GM12892 (cell line): Measurements from ENCODE around the gene TM9SF1.
A peak's percentile ranks its signal among the peaks of the same experiment; 100 is the strongest.

Experiments used
- DNase-seq: peaks from one replicate; pipeline ENCODE4 v3.0.0; 2011; ENCODE audit not compliant: insufficient read length
- FAIRE-seq: peaks from 2 replicates; lab custom pipeline; 2011; peaks lifted over from hg19 to GRCh38; lab: Jason Lieb, UNC
- POLR2A ChIP-seq: IDR thresholded peaks from 2 replicates; pipeline ENCODE4 v1.6.1; 2011; ENCODE audit warnings: low read depth, low read length, control low read depth
- POLR2AphosphoS5 ChIP-seq: IDR thresholded peaks from 2 replicates; pipeline ENCODE4 v1.6.1; 2011; ENCODE audit warnings: low read depth, low read length, control low read depth
- TAF1 ChIP-seq: IDR thresholded peaks from 2 replicates; pipeline ENCODE4 v1.6.1; 2011; ENCODE audit warnings: low read depth, mild to moderate bottlenecking, control low read depth, low read length, borderline replicate concordance

Gene TM9SF1

GRCh38 chr14:24167469-24168114 lies 27.6 kb downstream of the TM9SF1 start:
- DNase-seq (no peak), FAIRE-seq (no peak)
- TF ChIP-seq POLR2A: peak; percentile 77
- TF ChIP-seq POLR2AphosphoS5: peak; percentile 86
- TF ChIP-seq TAF1: no peak

GRCh38 chr14:24165785-24166184 lies 29.5 kb downstream of the TM9SF1 start:
- no peak for FAIRE-seq
- no peak for DNase-seq
- no peak; the same call in 1 of the 2 replicates for TF ChIP-seq POLR2A
- no peak for TF ChIP-seq TAF1
- no peak; the same call in 1 of the 2 replicates for TF ChIP-seq POLR2AphosphoS5

GRCh38 chr14:24164518-24164991 lies 30.7 kb downstream of the TM9SF1 start:
- TF ChIP-seq POLR2AphosphoS5 (0 out of 2 replicates have a peak, but pooled peaks have one; percentile 19), TAF1 (no peak)
- FAIRE-seq: no peak
- no peak for DNase-seq

- DNase-seq (no peak), FAIRE-seq (no peak)
- TF ChIP-seq TAF1 (no peak), POLR2AphosphoS5 (no peak), POLR2A (no peak)
Observed at GRCh38 chr14:24162093-24162492, 33.1 kb downstream of the TM9SF1 start.

GRCh38 chr14:24160850-24161804 lies 34.1 kb downstream of the TM9SF1 start, which contains the start of gene IRF9:
TSS of gene IRF9 (plus strand) at chr14:24161265. CDS start at chr14:24162145, 880 bp downstream.
- peak; percentile 97 for FAIRE-seq
- TF ChIP-seq POLR2A (peak; percentile 99), TAF1 (peak; percentile 61), POLR2AphosphoS5 (peak; percentile 99)

GRCh38 chr14:24160499-24160849 lies 34.8 kb downstream of the TM9SF1 start:
- no peak for TF ChIP-seq POLR2AphosphoS5
- no peak for TF ChIP-seq TAF1
- TF ChIP-seq POLR2A: no peak
- FAIRE-seq: no peak

More at GRCh38 chr14:24160850-24161804, 34.1 kb downstream of the TM9SF1 start, which contains the start of gene IRF9:
- DNase-seq: peak; percentile 94

GRCh38 chr14:24159777-24160498 lies 35.3 kb downstream of the TM9SF1 start:
- DNase-seq (no peak), FAIRE-seq (no peak)
- TF ChIP-seq POLR2A: no peak
- no peak for TF ChIP-seq TAF1
- no peak for TF ChIP-seq POLR2AphosphoS5

More at GRCh38 chr14:24160499-24160849, 34.8 kb downstream of the TM9SF1 start:
- no peak for DNase-seq

GRCh38 chr14:24157331-24157730 lies 37.9 kb downstream of the TM9SF1 start:
- FAIRE-seq (no peak), DNase-seq (no peak)
- no peak for TF ChIP-seq POLR2AphosphoS5
- no peak; the same call in 1 of the 2 replicates for TF ChIP-seq POLR2A
- TF ChIP-seq TAF1: no peak

- FAIRE-seq: no peak
- TF ChIP-seq POLR2A (no peak), TAF1 (no peak), POLR2AphosphoS5 (no peak)
- DNase-seq: no peak
Observed at GRCh38 chr14:24156840-24157239, 38.4 kb downstream of the TM9SF1 start.

- DNase-seq (no peak), FAIRE-seq (no peak)
- no peak for TF ChIP-seq POLR2A
Observed at GRCh38 chr14:24155100-24155499, 40.1 kb downstream of the TM9SF1 start.

- no peak for FAIRE-seq
- DNase-seq: no peak
- TF ChIP-seq TAF1 (no peak), POLR2AphosphoS5 (no peak), POLR2A (no peak)
Observed at GRCh38 chr14:24151404-24152080, 43.7 kb downstream of the TM9SF1 start.
